Lower leg skin (tissue), 3 donors: ENCODE measurements around the gene SPSB4.

ENCODE experiments used
- CTCF ChIP-seq, 3 donors: fragments of 450-650 bp; IDR thresholded peaks; one replicate each; pipeline ENCODE4 v1.5.1; 2016; ENCODE audit warnings: antibody characterized with exemption in 3 of 3, mild to moderate bottlenecking in 3 of 3, moderate library complexity in 2 of 3
- POLR2A ChIP-seq, 2 donors: fragments of 450-650 bp; IDR thresholded peaks; one replicate each; pipeline ENCODE4 v1.6.1; 2016 to 2017; ENCODE audit warnings: antibody characterized with exemption in 2 of 2, mild to moderate bottlenecking in 1 of 2, moderate library complexity in 1 of 2

- TF ChIP-seq CTCF (IDR thresholded peaks at IDR 0.05) (no peak), POLR2A (IDR thresholded peaks at IDR 0.05) (no peak)
Measured at GRCh38 chr3:141071681-141072260, 20.6 kb downstream of the SPSB4 start.
